Adipose tissue (tissue), 3 donors: Measurements from ENCODE around the gene NPR3. TPM values are rescaled to one million over a fixed set of nuclear protein-coding genes. Genes with fewer than 3 reads are reported as not detected.

Experiments used
- H3K27ac ChIP-seq: one replicate; pipeline ENCODE4 v1.5.1; 2013; ENCODE audit warnings: low read depth, low read length
- WGBS, 3 donors: extraction: QIAGEN DNeasy Blood & Tissue Kit; methylation state at CpG; one replicate each; pipeline ENCODE4 v1.1.7; 2013; 5-methylcytosine and 5-hydroxymethylcytosine counted together
- polyA plus RNA-seq, 3 donors: library from polyadenylated mRNA; stranded (reverse); fragments of 200-250 nt; gene quantifications; one replicate each; pipeline ENCODE4 v1.2.3, GENCODE V29; 2013
- donor health status: healthy with polysubstance abuse.
- donor health status: Bipolar disorder and iron deficiency.
- donor health status: healthy.

NPR3 gene
- polyA plus RNA-seq = 1 to 10 TPM; 1.9 to 2.6 (median 2.3) TPM

- no peak within 1 kb of the TSS for H3K27ac ChIP-seq
- 1% methylated on average over 47 to 55 of the region's 55 CpGs for WGBS, 3 donors
Measured at GRCh38 chr5:32710550-32711361, at the start of gene NPR3. Gene NPR3, plus strand, starts transcription at chr5:32711321. Its CDS starts 456 bp downstream, at chr5:32711777.

- no peak overlapping the region for H3K27ac ChIP-seq
- WGBS, 3 donors = 79 to 85% (median 80%) methylated on average over 8 of the region's 8 CpGs
Measured at GRCh38 chr5:32664523-32664922, 46.6 kb upstream of the NPR3 start.

GRCh38 chr5:32668552-32668951 is 42.6 kb upstream of the NPR3 start:
- 77 to 78% (median 77%) methylated on average over 11 of the region's 11 CpGs for WGBS, 3 donors

DNA sequence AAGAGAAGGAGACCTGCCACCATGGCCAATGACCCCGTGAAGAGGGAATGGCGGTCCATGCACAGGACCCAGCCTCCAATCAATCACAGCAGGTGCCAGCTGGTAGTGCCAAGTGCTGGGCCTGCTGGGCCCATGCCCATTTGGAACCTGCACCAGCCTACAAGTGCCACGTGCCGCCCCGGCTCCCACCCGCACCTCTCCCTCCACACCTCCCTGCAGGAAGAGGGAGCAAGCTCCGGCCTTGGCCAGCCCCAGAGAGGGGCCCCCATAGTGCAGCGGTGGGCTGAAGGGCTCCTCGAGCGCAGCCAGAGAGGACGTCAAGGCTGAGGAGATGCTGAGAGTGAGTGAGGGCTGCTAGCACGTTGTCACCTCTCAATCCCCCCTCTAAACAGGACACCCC is 37.8 kb upstream of the NPR3 start:
- no peak overlapping the region for H3K27ac ChIP-seq
- WGBS, 3 donors = 87 to 93% (median 87%) methylated on average over 12 of the region's 12 CpGs

More at GRCh38 chr5:32668552-32668951, 42.6 kb upstream of the NPR3 start:
- no peak overlapping the region for H3K27ac ChIP-seq

- H3K27ac ChIP-seq = no peak overlapping the region
- 84 to 88% (median 84%) methylated on average over 7 of the region's 7 CpGs for WGBS, 3 donors
Measured at GRCh38 chr5:32677023-32677422, 34.1 kb upstream of the NPR3 start.

GRCh38 chr5:32678472-32678871 is 32.6 kb upstream of the NPR3 start:
- H3K27ac ChIP-seq = no peak overlapping the region
- WGBS, 3 donors = 90 to 97% (median 95%) methylated on average over 11 of the region's 11 CpGs

GRCh38 chr5:32679218-32679617 is 31.9 kb upstream of the NPR3 start:
- 43 to 79% (median 45%) methylated on average over 1 of the region's 1 CpG for WGBS, 3 donors
- H3K27ac ChIP-seq = no peak overlapping the region

DNA sequence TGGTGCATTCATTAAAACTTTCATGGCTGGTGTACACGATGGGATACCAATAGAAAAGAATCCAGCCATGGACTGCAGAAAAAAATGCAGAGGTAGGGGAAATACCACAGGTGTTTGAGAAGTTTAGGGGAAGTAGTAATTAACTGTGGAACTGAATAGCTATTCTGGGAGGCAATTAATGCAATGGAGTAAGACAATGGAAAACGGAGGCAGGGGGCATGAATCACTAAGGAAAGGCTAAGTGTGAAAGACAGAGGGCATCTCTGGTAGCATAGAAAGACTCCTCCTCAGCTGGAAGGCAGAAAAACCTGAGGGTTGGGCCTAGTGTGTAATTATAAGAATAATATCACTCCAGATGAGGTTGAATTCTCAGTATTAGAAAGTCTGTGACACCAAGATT is 30.9 kb upstream of the NPR3 start:
- no peak overlapping the region for H3K27ac ChIP-seq
- WGBS, 3 donors = 69 to 77% (median 72%) methylated on average over 2 of the region's 2 CpGs

GRCh38 chr5:32683125-32683524 is 28.0 kb upstream of the NPR3 start:
- WGBS, 3 donors = 20 to 44% (median 43%) methylated on average over 2 of the region's 2 CpGs

GRCh38 chr5:32684260-32684659 is 26.9 kb upstream of the NPR3 start:
- H3K27ac ChIP-seq = no peak overlapping the region
- WGBS, 3 donors = 98 to 100% (median 100%) methylated on average over 1 of the region's 1 CpG

More at GRCh38 chr5:32683125-32683524, 28.0 kb upstream of the NPR3 start:
- H3K27ac ChIP-seq = no peak overlapping the region

GRCh38 chr5:32686799-32687498 is 24.2 kb upstream of the NPR3 start:
- WGBS, 3 donors = 42 to 48% (median 45%) methylated on average over 2 of the region's 2 CpGs
- H3K27ac ChIP-seq = no peak overlapping the region

DNA sequence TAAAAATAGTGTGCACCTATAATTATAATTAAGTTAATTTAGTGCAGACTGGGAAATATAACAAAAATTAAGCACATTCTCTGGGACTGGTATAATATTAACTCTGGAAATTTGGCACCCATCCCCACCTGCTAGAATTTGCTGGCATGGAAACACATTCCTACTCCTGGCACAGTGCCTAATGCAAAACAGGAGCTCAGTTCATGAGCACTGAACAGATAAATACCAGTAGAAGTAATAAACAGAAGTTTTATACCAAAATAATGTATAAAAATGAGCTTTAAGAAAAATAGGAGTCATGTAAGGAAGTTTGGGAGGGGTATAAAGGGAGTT is 23.7 kb upstream of the NPR3 start:
- no peak overlapping the region for H3K27ac ChIP-seq

DNA sequence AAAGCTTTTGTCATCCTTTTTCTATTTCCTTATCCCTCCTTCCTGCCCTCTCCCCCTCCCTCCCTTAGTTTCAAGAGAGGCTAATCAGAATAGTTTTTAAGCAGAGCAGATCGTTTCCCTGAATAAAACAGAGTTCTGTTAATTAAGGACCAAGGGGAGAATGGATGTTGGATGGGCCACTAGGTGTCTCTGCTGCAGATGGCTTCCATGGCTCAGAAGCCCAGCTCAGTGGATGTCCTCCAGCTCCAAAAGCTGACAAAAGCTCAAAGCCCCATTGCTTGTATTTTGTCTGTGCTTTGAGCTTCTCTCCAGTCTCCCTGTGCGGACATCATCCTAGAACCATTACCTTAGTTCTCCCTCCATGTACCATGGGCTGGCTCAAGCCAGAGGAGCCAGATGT is 21.0 kb upstream of the NPR3 start:
- 75 to 77% (median 76%) methylated on average over 2 of the region's 2 CpGs for WGBS, 3 donors
- no peak overlapping the region for H3K27ac ChIP-seq

DNA sequence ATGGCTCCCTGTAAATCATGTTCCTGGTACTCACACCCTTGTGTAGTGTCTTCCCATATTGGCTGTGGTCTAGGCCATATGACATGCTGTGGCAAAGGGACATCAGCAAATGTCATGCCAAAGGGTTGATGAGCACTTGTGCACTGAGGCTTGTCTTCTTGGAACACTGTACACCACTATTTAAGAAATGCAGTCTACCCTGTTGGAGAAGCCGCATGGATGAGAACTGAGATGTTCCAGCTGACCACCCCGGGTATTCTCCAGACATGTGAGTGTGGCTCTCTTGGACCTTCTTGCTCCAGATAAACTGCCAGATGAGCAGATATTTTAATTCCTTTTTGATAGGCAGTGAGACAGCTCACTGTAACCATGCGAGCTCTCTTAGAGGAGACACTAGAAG is 20.5 kb upstream of the NPR3 start:
- no peak overlapping the region for H3K27ac ChIP-seq
- 67 to 95% (median 73%) methylated on average over 3 of the region's 3 CpGs for WGBS, 3 donors

GRCh38 chr5:32692036-32692746 is 18.9 kb upstream of the NPR3 start:
- 24 to 50% (median 39%) methylated on average over 3 of the region's 3 CpGs for WGBS, 3 donors
- no peak overlapping the region for H3K27ac ChIP-seq

DNA sequence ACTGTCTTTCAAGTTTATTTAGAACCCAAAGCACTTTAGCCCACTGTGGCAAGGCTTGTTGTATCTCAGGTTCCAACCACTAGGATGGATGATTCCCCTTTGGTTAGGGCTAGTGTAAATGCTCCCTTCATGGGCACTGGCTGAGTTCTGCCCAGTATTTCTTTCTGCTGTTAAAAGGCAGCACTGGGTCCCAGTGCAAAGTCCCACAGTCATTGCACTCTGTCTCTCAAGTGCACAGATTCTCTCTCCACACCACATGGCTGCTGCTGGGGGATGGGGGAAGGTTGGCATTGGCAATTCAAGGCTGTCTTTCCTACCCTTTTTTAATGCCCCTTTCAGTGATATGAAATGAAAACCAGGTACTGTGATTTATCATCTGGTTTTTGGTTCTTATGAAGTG is 7.2 kb upstream of the NPR3 start:
- no peak overlapping the region for H3K27ac ChIP-seq

DNA sequence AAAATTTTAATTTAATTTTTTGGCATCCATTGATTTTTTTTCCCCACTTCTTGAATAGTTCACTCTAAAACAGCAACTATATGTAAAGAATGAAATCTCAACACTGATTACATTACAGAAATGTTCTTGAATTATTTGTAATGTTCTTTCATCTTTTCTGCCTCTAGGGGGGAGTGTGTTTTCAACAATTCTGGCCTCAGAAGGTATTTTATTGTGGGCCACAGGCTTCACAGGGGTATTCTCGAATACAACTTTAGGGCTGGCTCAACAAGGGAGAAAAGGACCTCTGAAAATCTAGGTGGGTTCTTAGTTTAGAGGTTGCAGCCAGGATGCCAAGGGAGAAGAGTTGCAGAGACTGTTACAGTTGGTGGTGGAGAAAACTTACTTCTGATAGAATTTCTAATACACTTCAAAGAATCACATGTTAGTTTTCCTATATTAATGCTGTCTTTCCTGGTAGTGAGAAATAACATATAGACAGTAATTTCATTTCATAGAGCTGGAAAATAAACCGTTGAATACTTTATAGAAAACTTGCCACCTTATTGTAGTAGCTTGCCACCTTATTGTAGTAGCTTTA is 3.6 kb upstream of the NPR3 start:
- WGBS, 3 donors = 27 to 35% (median 31%) methylated on average over 2 of the region's 2 CpGs
- no peak overlapping the region for H3K27ac ChIP-seq

GRCh38 chr5:32708949-32709348 is 2.2 kb upstream of the NPR3 start:
- H3K27ac ChIP-seq = no peak overlapping the region
- WGBS, 3 donors = 41 to 58% (median 53%) methylated on average over 16 of the region's 16 CpGs
